HepG2 (cell line): Measurements from ENCODE around the gene GRK6. TPM values are rescaled to one million over a fixed set of nuclear protein-coding genes. Genes with fewer than 3 reads are reported as not detected.

Source experiments
- KLF13 ChIP-seq: sonication (generic); formaldehyde crosslinking; IDR thresholded peaks from 2 replicates; pipeline ENCODE4 v1.4.0; 2020; ENCODE audit warnings: mild to moderate bottlenecking, missing genetic modification reagents
- RAD51 ChIP-seq: fragments of 450-650 bp; IDR thresholded peaks from 2 replicates; pipeline ENCODE4 v1.6.1; 2016; ENCODE audit warnings: borderline replicate concordance
- ZFP91 ChIP-seq: sonication (generic); formaldehyde crosslinking; IDR thresholded peaks from 2 replicates; pipeline ENCODE4 v1.9.0; 2022; ENCODE audit warnings: missing genetic modification reagents, mild to moderate bottlenecking, borderline replicate concordance
- ZNF280D ChIP-seq: sonication (generic); formaldehyde crosslinking; IDR thresholded peaks from 2 replicates; pipeline ENCODE4 v1.5.1; 2020; ENCODE audit warnings: mild to moderate bottlenecking, missing genetic modification reagents
- ZNF414 ChIP-seq: sonication (generic); formaldehyde crosslinking; IDR thresholded peaks from 2 replicates; pipeline ENCODE4 v1.5.0; 2020; ENCODE audit warnings: missing genetic modification reagents
- ZNF513 ChIP-seq: sonication (generic); formaldehyde crosslinking; conservative IDR thresholded peaks from 2 replicates; pipeline ENCODE4 v1.5.0; 2020; ENCODE audit warnings: missing genetic modification reagents
- ZNF781 ChIP-seq: sonication (generic); formaldehyde crosslinking; IDR thresholded peaks from 2 replicates; pipeline ENCODE4 v1.5.1; 2020; ENCODE audit warnings: borderline replicate concordance, mild to moderate bottlenecking, missing genetic modification reagents; ENCODE audit errors: not compliant biosample characterization
- polyA plus RNA-seq, 8 experiments: library from polyadenylated mRNA; depleted of rRNA in 3 of 8; stranded (reverse) in 7 of 8; unstranded in 1 of 8; fragments of >200 nt; fragmentation: Illumina TruSeq in 4 of 8; extraction: Trizol in 4 of 8; gene quantifications; 2 replicates each; pipeline versions ENCODE4 v1.2.1 to v1.2.3, GENCODE V29; 2011 to 2016; ENCODE audit warnings: low read depth in 4 of 8, missing spikeins in 1 of 8, mixed read lengths in 1 of 8; ENCODE audit not compliant: insufficient read depth in 1 of 8
- total RNA-seq, 5 experiments: library from RNA; depleted of rRNA; stranded (reverse); fragments of >200 nt; fragmentation: Illumina TruSeq; extraction: Trizol; gene quantifications; 2 replicates each; pipeline ENCODE4 v1.2.3, GENCODE V29; 2016; ENCODE audit warnings: low read depth in 1 of 5

The GRK6 gene
- total and polyA plus RNA-seq, 2 of the 13 experiments (the other 11 are each of a cell fraction or from before 2014, with no cell fraction given): 13.2 to 19.9 TPM

- TF ChIP-seq ZNF280D (0 out of 2 replicates have a peak, but pooled peaks have one; percentile 43), ZNF781 (CRISPR knock-in tag) (no peak), ZFP91 (peak; percentile 39; the same call in 1 of the 2 replicates), KLF13 (CRISPR knock-in tag) (no peak), ZNF513 (CRISPR knock-in tag) (no peak), RAD51 (peak; percentile 18; the same call in 1 of the 2 replicates), ZNF414 (CRISPR knock-in tag) (no peak)
These were observed 35.8 kb upstream of the GRK6 start (continued) for GRCh38 chr5:177390363-177391300.
